Jurkat, Clone E6-1 (cell line): ENCODE data around the gene BBS5.
A peak's percentile ranks its signal among the peaks of the same experiment; 100 is the strongest.
"Not testable (repeated sequence)": the region's sequence is repeated elsewhere in the genome, so short reads cannot be mapped to it uniquely, and the experiment has no call there.

Source experiments
- DNase-seq: peaks from one replicate; pipeline ENCODE4 v3.0.0-alpha.2; 2011; ENCODE audit warnings: low read depth, low spot score
- H3K4me3 ChIP-seq: 2 replicates; pipeline ENCODE4 v1.5.1; 2011; ENCODE audit warnings: mild to moderate bottlenecking, low read length, control low read depth, moderate library complexity

BBS5 gene

DNA sequence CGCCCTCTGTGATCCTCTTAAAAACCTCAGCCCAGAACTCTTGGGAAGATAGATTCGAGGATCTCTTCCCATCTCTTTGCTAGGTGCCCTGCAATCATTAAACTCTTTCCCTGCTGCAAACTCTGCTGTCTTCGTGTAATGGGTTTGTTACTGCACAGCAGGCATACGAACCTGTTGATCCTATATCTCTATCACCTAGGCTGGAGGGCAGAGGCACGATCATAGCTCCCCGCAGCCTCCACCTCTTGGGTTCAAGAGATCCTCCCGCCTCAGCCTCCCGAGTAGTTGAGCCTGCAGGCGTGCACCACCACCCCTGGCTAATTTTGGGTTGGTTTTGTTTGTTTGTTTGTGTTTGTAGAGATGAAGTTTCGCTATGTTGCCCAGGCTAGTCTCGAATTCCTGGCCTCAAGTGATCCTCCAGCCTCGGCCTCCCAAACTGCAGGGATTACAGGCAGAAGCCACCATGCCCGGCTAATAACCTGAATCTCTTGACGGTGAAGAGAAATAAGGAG lies 493 bp upstream of the BBS5 start:
- H3K4me3 ChIP-seq: peak overlapping the region; percentile 71
- no peak for DNase-seq

DNA sequence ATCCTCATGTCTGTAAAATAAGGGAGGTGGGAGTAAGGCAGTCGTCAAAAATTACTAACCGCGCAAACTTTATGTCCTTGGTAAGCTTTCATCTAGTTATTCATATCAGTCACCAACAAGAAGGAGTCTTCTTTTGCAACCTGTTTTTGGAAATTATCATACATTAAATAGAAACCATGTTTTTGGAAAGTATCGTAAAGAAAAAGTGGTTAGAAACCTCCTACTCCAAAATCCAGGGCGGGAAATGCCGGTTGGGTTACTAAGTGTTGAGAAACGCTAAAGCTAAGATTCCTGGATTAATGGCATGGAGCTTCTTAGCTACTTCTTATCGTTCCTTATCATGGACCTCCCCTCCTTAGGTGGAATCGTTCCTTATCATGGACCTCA lies 778 bp downstream of the BBS5 start:
- peak overlapping the region; percentile 71 for H3K4me3 ChIP-seq
- no peak for DNase-seq

DNA sequence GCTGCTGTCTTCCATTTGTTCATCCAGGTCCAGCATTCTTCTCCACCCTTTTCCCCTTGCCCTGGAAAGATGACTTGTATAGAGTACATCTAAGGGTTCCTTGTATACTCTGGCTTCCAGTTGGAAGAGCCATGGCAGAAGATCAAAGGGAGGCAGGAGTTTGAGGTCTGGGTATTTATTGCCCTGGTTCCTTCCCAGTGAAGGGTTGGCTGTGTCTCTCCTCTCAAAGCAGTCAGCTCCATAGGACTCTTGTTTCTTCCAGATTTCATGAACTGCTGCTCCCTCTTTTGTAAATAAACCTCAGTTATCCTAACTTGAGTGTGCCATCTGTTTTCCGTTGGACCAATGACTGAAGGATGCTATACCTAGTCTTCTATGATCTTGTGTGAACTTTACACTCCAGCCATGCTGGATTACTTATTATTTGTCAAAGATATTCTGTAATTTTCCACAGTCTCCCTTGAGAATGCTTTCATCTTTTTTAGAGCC lies 6.4 kb downstream of the BBS5 start:
- no peak overlapping the region for H3K4me3 ChIP-seq
- no peak for DNase-seq

DNA sequence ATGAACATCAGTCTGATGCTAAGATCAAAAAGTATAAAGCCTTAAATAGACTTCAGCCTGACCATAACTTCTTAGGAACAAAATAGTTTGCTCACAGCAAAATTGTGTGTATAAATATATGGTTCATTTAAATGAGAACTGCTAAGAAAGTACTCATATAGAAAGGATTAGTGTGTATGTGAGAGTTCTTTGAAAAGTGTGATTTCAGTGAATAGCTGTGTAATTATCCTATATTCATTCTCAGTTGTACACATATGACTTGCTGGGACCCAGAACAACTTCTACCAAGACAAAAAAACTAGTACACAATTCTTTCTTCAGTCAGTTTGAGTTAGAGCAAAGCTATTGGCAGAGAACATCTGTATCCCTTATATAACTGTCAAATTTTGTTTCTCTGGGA lies 7.2 kb downstream of the BBS5 start:
- no peak for DNase-seq
- H3K4me3 ChIP-seq: no peak overlapping the region

DNA sequence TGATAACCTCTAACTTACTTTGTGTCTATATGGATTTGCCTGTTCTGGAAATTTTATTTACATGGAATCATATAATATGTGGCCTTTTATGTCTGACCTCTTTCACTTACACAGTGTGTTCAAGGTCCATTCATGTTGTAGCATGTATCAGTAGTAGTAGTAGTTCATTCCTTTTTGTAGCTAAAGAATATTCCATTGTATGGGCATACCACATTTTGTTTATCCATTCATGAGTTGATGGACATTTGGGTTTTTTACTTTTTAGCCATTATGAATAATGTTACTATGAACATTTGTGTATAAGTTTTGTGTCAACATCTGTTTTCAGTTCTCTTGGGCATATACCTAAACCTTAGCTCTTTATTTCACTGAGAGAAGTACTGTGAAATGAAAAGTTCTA lies 11.5 kb downstream of the BBS5 start:
- no peak for DNase-seq
- H3K4me3 ChIP-seq: no peak overlapping the region

DNA sequence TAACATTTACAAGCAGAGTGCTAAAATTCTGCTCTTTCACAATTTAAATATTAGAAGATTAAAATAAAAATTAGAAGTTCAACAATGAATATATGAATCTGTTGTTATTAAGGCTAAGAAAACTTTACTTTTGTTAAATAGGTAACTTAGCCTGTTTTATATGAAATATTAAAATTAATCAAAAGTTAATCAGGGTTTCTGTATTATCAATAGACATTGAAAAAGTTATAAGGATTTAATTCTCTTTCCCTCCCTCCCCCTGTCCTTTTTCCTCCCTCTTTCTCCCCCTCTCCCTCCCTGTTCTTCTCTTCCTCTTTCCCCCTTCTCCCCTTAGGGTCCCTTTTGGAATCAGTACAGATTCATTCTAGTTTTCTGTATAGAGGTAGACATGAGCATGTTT lies 12.1 kb downstream of the BBS5 start:
- no peak for DNase-seq
- H3K4me3 ChIP-seq: no peak overlapping the region

DNA sequence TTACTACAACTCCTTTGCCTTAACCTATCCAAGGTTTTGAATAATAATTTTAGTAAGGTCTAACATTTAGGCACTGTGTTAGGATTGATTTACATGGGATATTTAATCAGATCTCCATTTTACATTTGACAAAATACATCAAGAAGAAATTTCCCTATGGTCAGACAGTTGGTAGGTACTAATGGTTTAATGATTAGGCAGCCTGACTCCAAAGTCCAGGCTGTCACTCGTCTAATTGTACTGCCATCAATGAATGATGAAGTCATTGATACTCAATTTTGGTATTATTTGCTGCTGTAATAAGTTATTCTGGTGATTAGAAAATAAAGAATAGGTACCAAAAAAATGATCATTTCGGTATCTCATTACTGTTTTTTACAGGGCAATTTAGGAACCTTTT lies 14.1 kb downstream of the BBS5 start:
- no peak overlapping the region for H3K4me3 ChIP-seq
- DNase-seq: no peak

- DNase-seq: no peak
- H3K4me3 ChIP-seq: no peak overlapping the region
Observed at GRCh38 chr2:169495310-169495928, 16.1 kb downstream of the BBS5 start.

DNA sequence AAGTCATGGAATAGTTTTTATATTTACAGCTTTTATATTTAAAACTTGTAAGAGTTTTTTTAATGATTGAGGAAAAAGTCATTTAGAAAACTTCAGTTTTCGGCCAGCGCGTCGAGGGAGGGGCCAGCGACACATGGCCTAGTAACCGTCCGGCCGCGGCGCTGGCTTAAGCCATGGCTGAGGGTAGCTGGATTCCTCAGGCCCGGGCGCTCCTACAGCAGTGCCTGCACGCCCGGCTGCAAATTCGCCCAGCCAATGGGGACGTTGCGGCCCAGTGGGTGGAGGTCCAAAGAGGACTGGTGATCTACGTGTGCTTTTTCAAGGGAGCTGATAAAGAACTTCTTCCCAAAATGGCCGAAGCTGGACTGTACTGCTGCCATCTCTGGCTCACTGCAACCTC lies 25.4 kb downstream of the BBS5 start:
- DNase-seq: no peak
- no peak overlapping the region for H3K4me3 ChIP-seq

DNA sequence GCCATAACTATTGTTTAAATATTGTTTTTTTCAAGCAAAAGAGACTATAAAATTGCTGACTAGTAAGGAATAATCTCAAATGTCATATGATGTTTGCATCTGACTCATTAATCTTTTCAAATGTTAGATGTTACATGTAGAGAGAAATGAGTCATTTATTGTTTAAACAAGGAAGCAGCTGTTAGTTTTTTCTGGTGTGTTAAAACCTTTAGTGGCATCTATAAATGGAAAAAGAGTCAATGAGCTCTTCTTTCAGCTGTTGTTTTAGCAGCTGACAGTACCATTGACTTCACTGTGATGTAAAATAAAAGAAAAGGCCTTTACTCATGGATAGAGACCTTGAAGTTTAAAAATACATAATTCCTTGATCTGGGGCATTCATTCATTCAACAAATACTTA lies 28.4 kb downstream of the BBS5 start:
- no peak overlapping the region for H3K4me3 ChIP-seq
- no peak for DNase-seq

- H3K4me3 ChIP-seq: no peak within 1 kb of the TSS
- no peak for DNase-seq
Observed at GRCh38 chr2:169509298-169509885, 30.1 kb downstream of the BBS5 start, which contains the start of gene KLHL41. Gene KLHL41, plus strand, starts transcription at chr2:169509702. Its CDS starts 77 bp downstream, at chr2:169509779.

GRCh38 chr2:169509955-169510354 lies 30.7 kb downstream of the BBS5 start:
- H3K4me3 ChIP-seq: no peak overlapping the region
- DNase-seq: no peak

- DNase-seq: no peak
- no peak overlapping the region for H3K4me3 ChIP-seq
Observed at GRCh38 chr2:169510496-169510895, 31.2 kb downstream of the BBS5 start.

DNA sequence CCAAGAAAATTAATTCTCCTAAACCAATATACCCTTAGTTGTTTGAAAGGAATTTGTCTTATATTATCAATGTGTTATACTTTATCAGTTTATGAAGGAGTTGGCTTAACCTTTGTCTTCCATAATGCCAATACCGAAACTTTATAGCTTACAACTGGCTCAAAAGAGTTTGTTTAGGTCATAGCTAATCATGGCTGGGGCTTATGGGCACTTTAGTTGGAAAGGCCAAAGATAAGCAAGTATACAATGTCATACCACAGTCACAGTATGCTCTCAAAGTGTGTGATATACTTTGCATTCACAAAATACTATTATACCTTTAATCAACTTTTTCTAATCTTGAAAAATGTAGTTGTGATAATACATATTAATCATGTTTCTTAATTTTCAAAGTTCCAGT lies 32.5 kb downstream of the BBS5 start:
- no peak for DNase-seq
- H3K4me3 ChIP-seq: no peak overlapping the region

GRCh38 chr2:169512525-169512924 lies 33.2 kb downstream of the BBS5 start:
- no peak for DNase-seq
- no peak overlapping the region for H3K4me3 ChIP-seq

DNA sequence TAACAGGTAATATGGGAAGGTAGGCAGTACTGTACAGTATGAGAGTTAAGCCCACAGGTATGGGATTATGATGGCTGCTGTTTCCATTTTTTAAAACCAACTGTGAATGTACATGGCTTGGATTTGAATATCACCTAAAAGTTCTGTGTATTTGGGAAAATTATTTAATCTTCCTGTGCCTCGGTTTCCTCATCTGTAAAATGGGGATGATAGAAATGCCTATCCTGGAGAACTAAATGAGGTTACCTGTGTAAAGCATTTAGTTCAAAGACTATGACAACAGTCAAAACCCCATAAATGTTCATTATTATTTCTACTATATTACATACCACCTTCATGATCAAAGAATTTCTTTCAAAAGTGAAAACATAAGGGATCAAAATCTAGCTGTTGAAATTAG lies 33.8 kb downstream of the BBS5 start:
- no peak for DNase-seq
- no peak overlapping the region for H3K4me3 ChIP-seq

- no peak overlapping the region for H3K4me3 ChIP-seq
- DNase-seq: no peak
Observed at GRCh38 chr2:169513926-169514325, 34.6 kb downstream of the BBS5 start.

GRCh38 chr2:169514758-169515157 lies 35.5 kb downstream of the BBS5 start:
- H3K4me3 ChIP-seq, DNase-seq: not testable (repeated sequence)

- H3K4me3 ChIP-seq, DNase-seq: not testable (repeated sequence)
Observed at GRCh38 chr2:169516488-169516995, 37.2 kb downstream of the BBS5 start.

DNA sequence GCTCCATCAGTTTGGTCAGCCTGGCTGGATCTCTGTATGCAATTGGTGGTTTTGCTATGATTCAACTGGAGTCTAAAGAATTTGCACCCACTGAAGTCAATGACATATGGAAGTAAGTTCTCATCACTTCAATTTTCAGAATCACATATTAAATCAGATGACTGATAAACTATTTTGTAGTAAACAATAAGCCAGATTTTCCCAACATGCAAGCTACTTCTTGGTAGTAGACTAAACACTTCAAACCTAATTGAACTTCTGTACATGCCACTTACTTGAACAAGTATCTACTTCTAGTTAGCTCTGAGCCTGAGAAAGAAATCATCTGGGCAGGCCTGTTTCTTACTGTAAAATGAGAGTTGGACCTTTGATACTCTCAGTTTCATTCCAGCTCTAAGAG lies 41.6 kb downstream of the BBS5 start:
- no peak for DNase-seq
- H3K4me3 ChIP-seq: no peak overlapping the region

DNA sequence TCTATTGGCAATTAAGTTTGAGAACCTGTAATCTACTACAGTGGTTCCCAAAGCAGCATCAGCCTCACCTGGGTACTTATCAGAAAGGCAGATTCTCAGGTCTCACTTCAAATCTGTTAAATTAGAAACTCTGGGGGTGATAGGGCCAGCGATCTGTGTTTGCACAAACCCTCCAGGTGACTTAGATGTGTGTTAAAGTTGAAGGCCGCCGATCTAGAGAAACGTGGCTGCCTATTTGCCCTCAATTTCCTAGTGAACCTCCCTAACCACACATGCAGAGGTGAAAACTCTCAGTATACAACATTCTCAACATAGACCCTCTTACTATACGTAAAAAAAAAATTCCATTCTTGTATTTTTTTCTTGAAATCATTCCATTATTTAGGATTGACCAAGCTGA lies 44.4 kb downstream of the BBS5 start:
- H3K4me3 ChIP-seq: no peak overlapping the region
- no peak for DNase-seq
